ENCODE data around the gene XPC. TPM values are rescaled to one million over a fixed set of nuclear protein-coding genes. Genes with fewer than 3 reads are reported as not detected.

Gene XPC
- total and polyA plus RNA-seq, 7 donors = 5.3 to 19.5 (median 15.1) TPM

DNA sequence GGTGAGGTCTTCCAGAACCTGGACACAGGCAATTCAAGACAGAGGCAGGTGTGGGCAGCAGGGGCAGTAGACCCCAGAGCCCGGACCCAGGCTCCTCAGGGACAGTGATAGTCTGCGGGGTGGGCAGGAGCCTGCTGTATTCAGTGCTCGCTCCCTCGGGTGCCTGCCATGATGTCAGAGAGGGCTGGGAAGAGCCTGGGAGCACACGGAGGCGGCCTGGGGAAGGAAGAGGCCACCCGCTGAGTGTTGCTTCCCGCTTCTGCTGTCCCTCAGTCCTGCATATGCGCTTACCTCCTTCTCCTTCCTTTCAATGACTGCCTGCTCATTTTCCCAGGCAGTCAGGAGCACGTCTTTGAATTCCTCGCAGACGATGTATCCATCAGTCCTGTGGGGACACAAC lies 30.8 kb downstream of the XPC start:
- H3K27ac ChIP-seq = no peak overlapping the region
- no peaks in the 10 kb centered on the region for H3K9me3 ChIP-seq
- H3K4me1 ChIP-seq = peaks cover 24% of the 10 kb centered on the region
- ATAC-seq (no peak), DNase-seq (no peak)
- no peak overlapping the region for H3K4me3 ChIP-seq
- TF ChIP-seq, protein P1, sequence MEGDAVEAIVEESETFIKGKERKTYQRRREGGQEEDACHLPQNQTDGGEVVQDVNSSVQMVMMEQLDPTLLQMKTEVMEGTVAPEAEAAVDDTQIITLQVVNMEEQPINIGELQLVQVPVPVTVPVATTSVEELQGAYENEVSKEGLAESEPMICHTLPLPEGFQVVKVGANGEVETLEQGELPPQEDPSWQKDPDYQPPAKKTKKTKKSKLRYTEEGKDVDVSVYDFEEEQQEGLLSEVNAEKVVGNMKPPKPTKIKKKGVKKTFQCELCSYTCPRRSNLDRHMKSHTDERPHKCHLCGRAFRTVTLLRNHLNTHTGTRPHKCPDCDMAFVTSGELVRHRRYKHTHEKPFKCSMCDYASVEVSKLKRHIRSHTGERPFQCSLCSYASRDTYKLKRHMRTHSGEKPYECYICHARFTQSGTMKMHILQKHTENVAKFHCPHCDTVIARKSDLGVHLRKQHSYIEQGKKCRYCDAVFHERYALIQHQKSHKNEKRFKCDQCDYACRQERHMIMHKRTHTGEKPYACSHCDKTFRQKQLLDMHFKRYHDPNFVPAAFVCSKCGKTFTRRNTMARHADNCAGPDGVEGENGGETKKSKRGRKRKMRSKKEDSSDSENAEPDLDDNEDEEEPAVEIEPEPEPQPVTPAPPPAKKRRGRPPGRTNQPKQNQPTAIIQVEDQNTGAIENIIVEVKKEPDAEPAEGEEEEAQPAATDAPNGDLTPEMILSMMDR (IDR thresholded peaks at IDR 0.05) = no peak
- no peaks in the 10 kb centered on the region for H3K27me3 ChIP-seq (ENCODE audit: insufficient read depth in 3 of 3, low read length in 2 of 3)
- WGBS, 3 donors = 74 to 85% (median 83%) methylated on average over 12 of the region's 12 CpGs
- intact Hi-C loops (cut with DNase I) = no loop called here
- peaks cover 0 to 74% of the 10 kb centered on the region in 2 donors for H3K36me3 ChIP-seq (ENCODE audit: insufficient read depth in 1 of 2, low read depth in 1 of 2)

DNA sequence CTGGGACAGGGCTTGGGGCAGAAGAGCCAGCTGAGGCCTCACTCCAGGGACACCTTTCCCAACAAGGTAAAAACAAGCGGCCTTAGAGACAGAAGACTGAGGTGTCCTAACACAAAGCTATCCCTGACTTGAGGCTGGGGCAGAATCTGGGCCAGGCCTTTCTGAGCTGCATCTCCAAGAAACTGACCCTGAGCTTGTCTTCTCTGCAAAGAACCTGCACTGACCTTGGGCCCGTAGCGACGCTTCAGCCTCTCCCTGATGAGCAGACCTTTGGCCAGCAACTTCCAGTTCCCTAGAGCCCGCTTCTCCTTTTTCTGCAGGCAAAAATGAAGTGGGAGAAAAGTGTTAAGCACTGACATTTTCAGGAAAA lies 31.4 kb downstream of the XPC start:
- no peaks in the 10 kb centered on the region for H3K27me3 ChIP-seq (ENCODE audit: insufficient read depth in 3 of 3, low read length in 2 of 3)
- H3K4me3 ChIP-seq = no peak overlapping the region
- ATAC-seq (no peak), DNase-seq (no peak)
- TF ChIP-seq, protein P1 (IDR thresholded peaks at IDR 0.05) = no peak
- peaks cover 24% of the 10 kb centered on the region for H3K4me1 ChIP-seq
- H3K9me3 ChIP-seq = no peaks in the 10 kb centered on the region
- peaks cover 0 to 74% of the 10 kb centered on the region in 2 donors for H3K36me3 ChIP-seq (ENCODE audit: insufficient read depth in 1 of 2, low read depth in 1 of 2)
- 87 to 95% (median 93%) methylated on average over 5 of the region's 5 CpGs for WGBS, 3 donors
- no peak overlapping the region for H3K27ac ChIP-seq
- intact Hi-C loops (cut with DNase I) = no loop called here

DNA sequence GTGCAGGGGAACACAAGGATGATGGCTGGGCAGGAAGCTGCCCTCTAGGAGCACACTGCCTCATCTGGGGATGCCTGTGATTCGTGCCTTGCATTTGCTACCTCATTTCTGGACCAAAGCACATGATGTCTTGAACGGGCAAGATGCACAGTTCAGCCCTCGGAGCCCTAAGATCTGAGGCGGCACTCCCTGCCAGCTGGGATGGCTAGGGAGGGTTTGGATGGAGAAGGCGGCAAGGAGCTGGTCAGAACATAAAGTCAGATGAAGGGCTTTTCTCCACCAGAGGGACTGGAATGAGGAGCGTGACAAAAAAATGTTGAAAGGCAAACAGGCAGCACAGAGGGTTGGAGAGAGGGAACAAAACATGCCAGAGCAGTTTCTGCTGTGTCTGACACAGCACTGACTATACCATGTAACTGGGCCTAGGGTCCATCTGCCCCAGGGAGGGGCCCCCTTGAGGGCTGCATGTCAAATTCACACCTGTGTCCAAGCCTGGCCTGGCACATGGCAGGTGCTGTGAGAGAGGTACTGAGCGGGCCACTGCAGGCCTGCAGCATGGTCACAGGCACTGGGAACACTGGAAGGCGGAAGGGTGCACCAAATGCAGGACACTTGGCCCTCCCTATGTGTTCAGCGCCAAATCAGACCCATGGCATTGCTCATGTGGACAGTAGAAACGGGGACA lies 31.9 kb downstream of the XPC start:
- 76 to 85% (median 79%) methylated on average over 10 of the region's 10 CpGs for WGBS, 3 donors
- TF ChIP-seq, protein P1 (IDR thresholded peaks at IDR 0.05) = no peak
- Histone ChIP-seq H3K9me3 (no peaks in the 10 kb centered on the region), H3K27me3 (ENCODE audit: insufficient read depth in 3 of 3, low read length in 2 of 3) (no peaks in the 10 kb centered on the region), H3K36me3 (ENCODE audit: insufficient read depth in 1 of 2, low read depth in 1 of 2) (peaks cover 0 to 74% of the 10 kb centered on the region in 2 donors), H3K4me3 (no peak overlapping the region), H3K4me1 (peaks cover 24% of the 10 kb centered on the region), H3K27ac (peak overlapping the region; percentile 4)
- no peak for DNase-seq
- intact Hi-C loops (cut with DNase I) = no loop called here
- no peak for ATAC-seq

DNA sequence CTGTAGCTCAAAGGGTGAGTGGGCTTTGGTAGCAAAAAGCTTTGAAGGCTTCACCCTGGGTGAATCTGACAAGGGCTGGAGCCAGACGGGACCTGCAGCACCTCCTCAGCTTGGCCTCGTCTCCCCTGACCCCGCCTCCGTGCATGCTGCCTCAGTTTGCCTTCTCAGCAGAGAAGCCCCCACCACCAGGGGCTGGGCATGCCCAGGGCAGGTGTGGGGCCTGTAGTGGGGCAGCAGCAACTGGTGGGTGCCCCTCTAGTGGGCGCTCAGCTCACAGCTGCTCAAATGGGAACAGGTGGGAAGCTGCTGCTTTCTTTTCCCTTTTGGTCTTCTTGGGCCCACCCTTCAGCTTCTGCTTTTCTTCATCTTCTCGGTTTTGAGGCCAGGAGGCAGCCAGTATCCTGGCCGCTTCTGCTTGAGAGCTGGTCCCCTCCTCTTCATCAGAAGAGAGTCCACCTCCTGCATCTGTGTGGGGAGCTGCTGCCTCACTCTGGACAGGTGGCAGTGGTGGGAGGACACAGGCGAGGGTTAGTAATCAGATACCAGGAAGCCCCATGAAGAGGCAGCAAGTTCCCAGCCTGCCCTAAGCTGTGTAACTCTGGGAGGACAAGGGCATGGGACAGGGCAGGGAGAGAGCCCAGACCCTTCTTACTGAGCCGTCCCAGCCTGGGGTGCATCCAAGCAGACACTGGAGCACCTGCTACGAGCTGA lies 32.6 kb downstream of the XPC start:
- peaks cover 0 to 74% of the 10 kb centered on the region in 2 donors for H3K36me3 ChIP-seq (ENCODE audit: insufficient read depth in 1 of 2, low read depth in 1 of 2)
- intact Hi-C loops (cut with DNase I) = no loop called here
- H3K4me3 ChIP-seq = no peak overlapping the region
- H3K9me3 ChIP-seq = no peaks in the 10 kb centered on the region
- peak overlapping the region; percentile 79 for H3K27ac ChIP-seq
- ATAC-seq (no peak), DNase-seq (no peak)
- no peaks in the 10 kb centered on the region for H3K27me3 ChIP-seq (ENCODE audit: insufficient read depth in 3 of 3, low read length in 2 of 3)
- 75 to 84% (median 78%) methylated on average over 10 of the region's 10 CpGs for WGBS, 3 donors
- peaks cover 31% of the 10 kb centered on the region for H3K4me1 ChIP-seq
- TF ChIP-seq, protein P1 (IDR thresholded peaks at IDR 0.05) = no peak

Data from psoas muscle (tissue), 8 donors.